Sigmoid colon (tissue), 4 donors: Measurements from ENCODE around the gene SPATC1L.

Source experiments
- EP300 ChIP-seq, 4 donors: sonication (generic); formaldehyde crosslinking; IDR thresholded peaks; one replicate each; pipeline ENCODE4 v1.6.1; 2017; ENCODE audit warnings: antibody characterized with exemption in 4 of 4
- POLR2A ChIP-seq, 2 donors: fragments of 450-650 bp; IDR thresholded peaks; one replicate each; pipeline ENCODE4 v1.6.1; 2016; ENCODE audit warnings: antibody characterized with exemption in 2 of 2, mild to moderate bottlenecking in 2 of 2, moderate library complexity in 2 of 2
- POLR2AphosphoS5 ChIP-seq, 4 donors: sonication (generic); formaldehyde crosslinking; IDR thresholded peaks; one replicate each; pipeline ENCODE4 v1.6.1; 2017; ENCODE audit warnings: antibody characterized with exemption in 4 of 4
- TF ChIP-seq, protein P1 (sequence below), 4 experiments: fragments of 450-650 bp in 3 of 4; fragments of 200-600 bp in 1 of 4; IDR thresholded peaks; one replicate each; pipeline ENCODE4 v1.5.1; 2016 to 2019; ENCODE audit warnings: antibody characterized with exemption in 4 of 4, mild to moderate bottlenecking in 3 of 4, moderate library complexity in 2 of 4

DNA sequence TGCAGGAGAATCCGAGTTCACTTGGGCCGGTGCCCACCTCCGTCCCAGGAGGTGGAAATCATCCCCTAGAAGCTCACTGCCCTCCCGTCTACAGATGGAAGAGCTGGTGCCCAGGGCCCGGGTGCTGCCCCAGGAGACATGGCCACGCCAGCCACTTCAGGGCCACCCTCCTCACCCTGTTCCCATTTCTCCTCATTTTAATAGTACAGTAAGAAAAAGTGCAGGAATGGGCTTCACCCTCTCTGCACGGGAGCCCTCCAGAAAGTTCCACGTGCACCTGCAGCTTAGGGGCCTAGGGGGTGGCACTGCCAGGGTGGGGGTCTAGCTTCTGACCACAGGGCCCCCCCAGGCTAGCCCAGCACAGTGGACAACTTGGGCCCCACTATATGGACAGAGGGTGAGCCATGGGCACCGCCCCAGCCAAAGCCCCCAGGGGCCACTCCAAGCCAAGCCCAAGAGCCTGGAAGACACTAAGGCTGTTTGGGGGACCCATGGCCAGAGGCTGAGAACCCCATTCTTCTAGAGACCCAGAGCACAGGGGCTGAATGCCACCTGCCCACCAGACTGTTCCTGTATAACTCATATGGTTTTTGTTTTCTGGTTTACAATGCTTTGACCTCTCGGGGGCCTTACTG is 25.5 kb downstream of the SPATC1L start:
- TF ChIP-seq POLR2AphosphoS5 (IDR thresholded peaks at IDR 0.05) = no peak
- TF ChIP-seq, protein P1, sequence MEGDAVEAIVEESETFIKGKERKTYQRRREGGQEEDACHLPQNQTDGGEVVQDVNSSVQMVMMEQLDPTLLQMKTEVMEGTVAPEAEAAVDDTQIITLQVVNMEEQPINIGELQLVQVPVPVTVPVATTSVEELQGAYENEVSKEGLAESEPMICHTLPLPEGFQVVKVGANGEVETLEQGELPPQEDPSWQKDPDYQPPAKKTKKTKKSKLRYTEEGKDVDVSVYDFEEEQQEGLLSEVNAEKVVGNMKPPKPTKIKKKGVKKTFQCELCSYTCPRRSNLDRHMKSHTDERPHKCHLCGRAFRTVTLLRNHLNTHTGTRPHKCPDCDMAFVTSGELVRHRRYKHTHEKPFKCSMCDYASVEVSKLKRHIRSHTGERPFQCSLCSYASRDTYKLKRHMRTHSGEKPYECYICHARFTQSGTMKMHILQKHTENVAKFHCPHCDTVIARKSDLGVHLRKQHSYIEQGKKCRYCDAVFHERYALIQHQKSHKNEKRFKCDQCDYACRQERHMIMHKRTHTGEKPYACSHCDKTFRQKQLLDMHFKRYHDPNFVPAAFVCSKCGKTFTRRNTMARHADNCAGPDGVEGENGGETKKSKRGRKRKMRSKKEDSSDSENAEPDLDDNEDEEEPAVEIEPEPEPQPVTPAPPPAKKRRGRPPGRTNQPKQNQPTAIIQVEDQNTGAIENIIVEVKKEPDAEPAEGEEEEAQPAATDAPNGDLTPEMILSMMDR (IDR thresholded peaks at IDR 0.05) = no peak
- TF ChIP-seq POLR2A (IDR thresholded peaks at IDR 0.05) = no peak
- no peak for TF ChIP-seq EP300 (IDR thresholded peaks at IDR 0.05)
